ENCODE data around the gene PPP1R12C.

- TF ChIP-seq CTCF (IDR thresholded peaks at IDR 0.05; ENCODE audit: low read length) (no peak), EZH2 (IDR thresholded peaks at IDR 0.05; ENCODE audit: borderline replicate concordance, low read length) (no peak)
Observed at GRCh38 chr19:55141696-55142095, 24.3 kb upstream of the PPP1R12C start.

Data from OCI-LY1 (cell line).